Measurements from ENCODE around the gene TSPYL4. TPM values are rescaled to one million over a fixed set of nuclear protein-coding genes. Genes with fewer than 3 reads are reported as not detected.

The TSPYL4 gene
- total and polyA plus RNA-seq, 2 donors (not counting 1 experiment from before 2014, with no cell fraction given) = 20.6 to 21.4 TPM

GRCh38 chr6:116253188-116253504, 729 bp downstream of the TSPYL4 start:
- Histone ChIP-seq H3K4me1 (ENCODE audit: control insufficient read depth in 2 of 2, insufficient read depth in 2 of 2, low read length in 2 of 2) (peaks cover 31 to 36% of the 10 kb centered on the region in 2 donors), H3K36me3 (replicated peaks in 1 of 2; ENCODE audit: control extremely low read depth in 1 of 2, control insufficient read depth in 1 of 2, extremely low read depth in 1 of 2, insufficient read depth in 2 of 2, low read length in 1 of 2) (no peaks in the 10 kb centered on the region), H3K4me3 (ENCODE audit: control extremely low read depth in 1 of 5, extremely low read depth in 1 of 5, insufficient read depth in 1 of 5, low read depth in 2 of 5, low read length in 4 of 5) (peak overlapping the region; percentile 85 to 99 (median 98)), H3K27ac (ENCODE audit: low read length in 2 of 2) (peak overlapping the region; percentile 94 to 98), H3K9ac (ENCODE audit: low read length) (peak overlapping the region; percentile 98), H3K27me3 (replicated peaks in 1 of 4; ENCODE audit: control extremely low read depth in 1 of 4, control insufficient read depth in 3 of 4, insufficient read depth in 4 of 4, low read length in 3 of 4) (no peaks in the 10 kb centered on the region), H4K20me1 (ENCODE audit: control insufficient read depth, insufficient read depth, low read length, poor library complexity, severe bottlenecking) (no peaks in the 10 kb centered on the region), H3K9me3 (ENCODE audit: control extremely low read depth in 1 of 3, control insufficient read depth in 2 of 3, insufficient read depth in 1 of 3, low read length in 2 of 3) (no peaks in the 10 kb centered on the region), H3K4me2 (replicated peaks; ENCODE audit: low read depth, low read length, poor library complexity, severe bottlenecking) (peak overlapping the region; percentile 85), H3K79me2 (ENCODE audit: control insufficient read depth, insufficient read depth, low read length) (peaks cover 40% of the 10 kb centered on the region), H2AFZ (ENCODE audit: insufficient read depth, low read depth, low read length, poor library complexity, severe bottlenecking) (peak overlapping the region; percentile 94)
- ChIA-PET POLR2A (interaction anchor here (1.9 kb wide), 1 partner anchor 318 kb away, joined by 11 read pairs; the partner anchor contains the start of gene RWDD1), CTCF (interaction anchor here (1.0 to 1.5 kb wide), 3 partner anchors 35 to 308 kb away, joined by 3 to 4 read pairs (median 4); no protein-coding TSS in a partner anchor)
- no peak for DNase-seq
- Mint-ChIP-seq H3K27me3 (no peaks in the 10 kb centered on the region), H3K9me3 (ENCODE audit: insufficient read depth) (no peaks in the 10 kb centered on the region), H3K27ac (no peak overlapping the region), H3K4me1 (peaks cover 40% of the 10 kb centered on the region), H3K4me3 (no peak overlapping the region)
- intact Hi-C loops (cut with micrococcal nuclease) = no loop called here
- ATAC-seq (ENCODE audit: low read depth) = no peak
- 54% methylated on average over 11 of the region's 11 CpGs for WGBS (ENCODE audit: insufficient coverage)
- TF ChIP-seq CTCF (IDR thresholded peaks at IDR 0.05) (no peak), EZH2 (IDR thresholded peaks at IDR 0.05; ENCODE audit: borderline replicate concordance, insufficient read depth, low read depth, low read length, poor library complexity, severe bottlenecking) (no peak)

- ATAC-seq (ENCODE audit: low read depth) (no peak), DNase-seq (no peak)
- no peaks in the 10 kb centered on the region for H3K36me3 ChIP-seq (replicated peaks in 1 of 2; ENCODE audit: control extremely low read depth in 1 of 2, control insufficient read depth in 1 of 2, extremely low read depth in 1 of 2, insufficient read depth in 2 of 2, low read length in 1 of 2)
- no peaks in the 10 kb centered on the region for H3K27me3 Mint-ChIP-seq
- peak overlapping the region; percentile 11 for H3K4me2 ChIP-seq (replicated peaks; ENCODE audit: low read depth, low read length, poor library complexity, severe bottlenecking)
- ChIA-PET CTCF (interaction anchor here (0.7 to 1.0 kb wide), 4 partner anchors 17 to 282 kb away, joined by 3 read pairs; no protein-coding TSS in a partner anchor), POLR2A (interaction anchor here (0.6 kb wide), 1 partner anchor 151 kb away, joined by 9 read pairs; no protein-coding TSS in a partner anchor)
- TF ChIP-seq EZH2 (IDR thresholded peaks at IDR 0.05; ENCODE audit: borderline replicate concordance, insufficient read depth, low read depth, low read length, poor library complexity, severe bottlenecking) = no peak
- no peak for TF ChIP-seq CTCF (IDR thresholded peaks at IDR 0.05)
- H2AFZ ChIP-seq (ENCODE audit: insufficient read depth, low read depth, low read length, poor library complexity, severe bottlenecking) = no peak overlapping the region
- H3K9me3 Mint-ChIP-seq (ENCODE audit: insufficient read depth) = no peaks in the 10 kb centered on the region
- WGBS (ENCODE audit: insufficient coverage) = 92% methylated on average over 4 of the region's 6 CpGs
- H3K4me1 Mint-ChIP-seq = peaks cover 40% of the 10 kb centered on the region
- peak overlapping the region; percentile 71 for H3K4me3 Mint-ChIP-seq
- H3K27ac ChIP-seq (ENCODE audit: low read length in 2 of 2) = no peak overlapping the region
- no peaks in the 10 kb centered on the region for H4K20me1 ChIP-seq (ENCODE audit: control insufficient read depth, insufficient read depth, low read length, poor library complexity, severe bottlenecking)
- H3K27ac Mint-ChIP-seq = no peak overlapping the region
- H3K9ac ChIP-seq (ENCODE audit: low read length) = no peak overlapping the region
- H3K4me1 ChIP-seq (ENCODE audit: control insufficient read depth in 2 of 2, insufficient read depth in 2 of 2, low read length in 2 of 2) = peaks cover 31 to 36% of the 10 kb centered on the region in 2 donors
- intact Hi-C loops (cut with micrococcal nuclease) = no loop called here
- no peak overlapping the region for H3K4me3 ChIP-seq (ENCODE audit: control extremely low read depth in 1 of 5, extremely low read depth in 1 of 5, insufficient read depth in 1 of 5, low read depth in 2 of 5, low read length in 4 of 5)
- no peaks in the 10 kb centered on the region for H3K9me3 ChIP-seq (ENCODE audit: control extremely low read depth in 1 of 3, control insufficient read depth in 2 of 3, insufficient read depth in 1 of 3, low read length in 2 of 3)
- peaks cover 40% of the 10 kb centered on the region for H3K79me2 ChIP-seq (ENCODE audit: control insufficient read depth, insufficient read depth, low read length)
- no peaks in the 10 kb centered on the region for H3K27me3 ChIP-seq (replicated peaks in 1 of 4; ENCODE audit: control extremely low read depth in 1 of 4, control insufficient read depth in 3 of 4, insufficient read depth in 4 of 4, low read length in 3 of 4)
These were observed 2.1 kb downstream of the TSPYL4 start for GRCh38 chr6:116251568-116252384.
